Measurements from ENCODE around the gene LARP1. TPM values are rescaled to one million over a fixed set of nuclear protein-coding genes. Genes with fewer than 3 reads are reported as not detected.
A peak's percentile ranks its signal among the peaks of the same experiment; 100 is the strongest.

The LARP1 gene
- total RNA-seq, 1 experiment from 2014 or later: 290 TPM

GRCh38 chr5:154779105-154779504 is 23.9 kb downstream of the LARP1 start:
- BruUV-seq (replicated peaks): no TSS peak
- no peaks in the 10 kb centered on the region for H3K9me2 ChIP-seq (ENCODE audit: insufficient read depth)
- H3K79me2 ChIP-seq (ENCODE audit: low read depth): peaks cover 100% of the 10 kb centered on the region
- no peak for TF ChIP-seq EZH2 (IDR thresholded peaks at IDR 0.05; ENCODE audit: low read depth)
- no peak for TF ChIP-seq CTCF (conservative IDR thresholded peaks at IDR 0.05)
- no peak overlapping the region for H3K4me3 ChIP-seq
- no peak overlapping the region for H3K4me2 ChIP-seq
- H3K27ac ChIP-seq: no peak overlapping the region
- H3K36me3 ChIP-seq (ENCODE audit: low read depth): 0 out of 2 replicates have a peak, but pooled peaks cover 3% of the 10 kb centered on the region
- DNase-seq: peak in 1 of 2 experiments; percentile 75
- H3K9me3 ChIP-seq (ENCODE audit: insufficient read depth, low read depth): no peaks in the 10 kb centered on the region
- H3F3A ChIP-seq (ENCODE audit: insufficient read depth, low read depth): peaks cover 26% of the 10 kb centered on the region
- intact Hi-C loops (cut with micrococcal nuclease; ENCODE audit: unreplicated experiment): no loop called here
- no peak overlapping the region for H2AFZ ChIP-seq
- POLR2A ChIA-PET (ENCODE audit: unreplicated experiment): no interaction called here
- H3K27me3 ChIP-seq (ENCODE audit: insufficient read depth, low read depth): no peaks in the 10 kb centered on the region
- peaks cover 100% of the 10 kb centered on the region for H4K20me1 ChIP-seq (ENCODE audit: insufficient read depth)
- peaks cover 14% of the 10 kb centered on the region for H3K4me1 ChIP-seq (replicated peaks; ENCODE audit: insufficient read depth)
- CTCF ChIA-PET: interaction anchor here (0.7 kb wide), 1 partner anchor 128 kb away, joined by 3 read pairs; no protein-coding TSS in a partner anchor

GRCh38 chr5:154780128-154780527 is 25.0 kb downstream of the LARP1 start:
- intact Hi-C loops (cut with micrococcal nuclease; ENCODE audit: unreplicated experiment): no loop called here
- BruUV-seq (replicated peaks): no TSS peak
- TF ChIP-seq CTCF (conservative IDR thresholded peaks at IDR 0.05): no peak
- no peak for TF ChIP-seq EZH2 (IDR thresholded peaks at IDR 0.05; ENCODE audit: low read depth)
- Histone ChIP-seq H3F3A (ENCODE audit: insufficient read depth, low read depth) (peaks cover 26% of the 10 kb centered on the region), H3K9me3 (ENCODE audit: insufficient read depth, low read depth) (no peaks in the 10 kb centered on the region), H3K27me3 (ENCODE audit: insufficient read depth, low read depth) (no peaks in the 10 kb centered on the region), H3K79me2 (ENCODE audit: low read depth) (peaks cover 100% of the 10 kb centered on the region), H3K4me1 (replicated peaks; ENCODE audit: insufficient read depth) (peaks cover 14% of the 10 kb centered on the region), H3K36me3 (ENCODE audit: low read depth) (0 out of 2 replicates have a peak, but pooled peaks cover 3% of the 10 kb centered on the region), H3K27ac (0 out of 2 replicates have a peak overlapping the region, but pooled peaks have one; percentile 27), H3K4me2 (no peak overlapping the region), H4K20me1 (ENCODE audit: insufficient read depth) (peaks cover 100% of the 10 kb centered on the region), H3K4me3 (no peak overlapping the region), H2AFZ (no peak overlapping the region), H3K9me2 (ENCODE audit: insufficient read depth) (no peaks in the 10 kb centered on the region)
- CTCF ChIA-PET: no interaction called here
- POLR2A ChIA-PET (ENCODE audit: unreplicated experiment): no interaction called here
- no peak for DNase-seq

GRCh38 chr5:154782326-154782725 is 27.1 kb downstream of the LARP1 start:
- 0 out of 2 replicates have a peak, but pooled peaks cover 3% of the 10 kb centered on the region for H3K36me3 ChIP-seq (ENCODE audit: low read depth)
- no peaks in the 10 kb centered on the region for H3K9me3 ChIP-seq (ENCODE audit: insufficient read depth, low read depth)
- intact Hi-C loops (cut with micrococcal nuclease; ENCODE audit: unreplicated experiment): no loop called here
- H3K9me2 ChIP-seq (ENCODE audit: insufficient read depth): no peaks in the 10 kb centered on the region
- no peaks in the 10 kb centered on the region for H3K27me3 ChIP-seq (ENCODE audit: insufficient read depth, low read depth)
- BruUV-seq (replicated peaks): no TSS peak
- H3F3A ChIP-seq (ENCODE audit: insufficient read depth, low read depth): peaks cover 21% of the 10 kb centered on the region
- POLR2A ChIA-PET (ENCODE audit: unreplicated experiment): no interaction called here
- TF ChIP-seq CTCF (conservative IDR thresholded peaks at IDR 0.05): no peak
- no peak for TF ChIP-seq EZH2 (IDR thresholded peaks at IDR 0.05; ENCODE audit: low read depth)
- H3K4me3 ChIP-seq: no peak overlapping the region
- H2AFZ ChIP-seq: no peak overlapping the region
- H3K27ac ChIP-seq: no peak overlapping the region
- peaks cover 14% of the 10 kb centered on the region for H3K4me1 ChIP-seq (replicated peaks; ENCODE audit: insufficient read depth)
- H3K4me2 ChIP-seq: no peak overlapping the region
- CTCF ChIA-PET: no interaction called here
- no peak for DNase-seq
- peaks cover 100% of the 10 kb centered on the region for H4K20me1 ChIP-seq (ENCODE audit: insufficient read depth)
- peaks cover 100% of the 10 kb centered on the region for H3K79me2 ChIP-seq (ENCODE audit: low read depth)
